HG02973 (cell line): ENCODE results near the gene EGFL7.

Experiments
- ATAC-seq: cut with Tn5 transposase; IDR thresholded peaks from one replicate; pipeline ENCODE4 v1.9.1; 2021; ENCODE audit warnings: moderate library complexity; ENCODE audit not compliant: unreplicated experiment

EGFL7 gene

GRCh38 chr9:136684799-136685198, 22.1 kb downstream of the EGFL7 start:
- ATAC-seq = no peak

GRCh38 chr9:136685216-136685615, 22.5 kb downstream of the EGFL7 start:
- ATAC-seq = no peak

- ATAC-seq = no peak
Measured at GRCh38 chr9:136685790-136686533, 23.2 kb downstream of the EGFL7 start.

- ATAC-seq = no peak
Measured at GRCh38 chr9:136686534-136686793, 23.7 kb downstream of the EGFL7 start.

- no peak for ATAC-seq
Measured at GRCh38 chr9:136686794-136687711, 24.3 kb downstream of the EGFL7 start, which contains the start of gene AGPAT2. AGPAT2 (minus strand) TSS chr9:136687457; CDS start chr9:136687357, 100 bp downstream.

GRCh38 chr9:136687721-136688223, 25.1 kb downstream of the EGFL7 start:
- ATAC-seq = no peak

GRCh38 chr9:136688274-136689107, 25.8 kb downstream of the EGFL7 start:
- ATAC-seq = no peak

GRCh38 chr9:136689108-136689460, 26.4 kb downstream of the EGFL7 start:
- ATAC-seq = no peak

- ATAC-seq = no peak
Measured at GRCh38 chr9:136690104-136690805, 27.5 kb downstream of the EGFL7 start.

GRCh38 chr9:136690806-136691261, 28.1 kb downstream of the EGFL7 start:
- no peak for ATAC-seq

- ATAC-seq = no peak
Measured at GRCh38 chr9:136691316-136692184, 28.8 kb downstream of the EGFL7 start.

GRCh38 chr9:136692185-136693134, 29.7 kb downstream of the EGFL7 start:
- ATAC-seq = no peak

- ATAC-seq = no peak
Measured at GRCh38 chr9:136693135-136693489, 30.4 kb downstream of the EGFL7 start.

- ATAC-seq = no peak
Measured at GRCh38 chr9:136693490-136694162, 30.9 kb downstream of the EGFL7 start.

- ATAC-seq = no peak
Measured at GRCh38 chr9:136694163-136694871, 31.6 kb downstream of the EGFL7 start.

GRCh38 chr9:136694872-136695247, 32.1 kb downstream of the EGFL7 start:
- ATAC-seq = no peak

GRCh38 chr9:136695435-136695895, 32.7 kb downstream of the EGFL7 start:
- no peak for ATAC-seq
